ENCODE data around the gene E4F1. TPM values are rescaled to one million over a fixed set of nuclear protein-coding genes. Genes with fewer than 3 reads are reported as not detected.
A peak's percentile ranks its signal among the peaks of the same experiment; 100 is the strongest.

The E4F1 gene
- total and polyA plus RNA-seq, 2 of the 13 experiments (the other 11 are each of a cell fraction or from before 2014, with no cell fraction given) = 13.8 to 19.5 TPM

DNA sequence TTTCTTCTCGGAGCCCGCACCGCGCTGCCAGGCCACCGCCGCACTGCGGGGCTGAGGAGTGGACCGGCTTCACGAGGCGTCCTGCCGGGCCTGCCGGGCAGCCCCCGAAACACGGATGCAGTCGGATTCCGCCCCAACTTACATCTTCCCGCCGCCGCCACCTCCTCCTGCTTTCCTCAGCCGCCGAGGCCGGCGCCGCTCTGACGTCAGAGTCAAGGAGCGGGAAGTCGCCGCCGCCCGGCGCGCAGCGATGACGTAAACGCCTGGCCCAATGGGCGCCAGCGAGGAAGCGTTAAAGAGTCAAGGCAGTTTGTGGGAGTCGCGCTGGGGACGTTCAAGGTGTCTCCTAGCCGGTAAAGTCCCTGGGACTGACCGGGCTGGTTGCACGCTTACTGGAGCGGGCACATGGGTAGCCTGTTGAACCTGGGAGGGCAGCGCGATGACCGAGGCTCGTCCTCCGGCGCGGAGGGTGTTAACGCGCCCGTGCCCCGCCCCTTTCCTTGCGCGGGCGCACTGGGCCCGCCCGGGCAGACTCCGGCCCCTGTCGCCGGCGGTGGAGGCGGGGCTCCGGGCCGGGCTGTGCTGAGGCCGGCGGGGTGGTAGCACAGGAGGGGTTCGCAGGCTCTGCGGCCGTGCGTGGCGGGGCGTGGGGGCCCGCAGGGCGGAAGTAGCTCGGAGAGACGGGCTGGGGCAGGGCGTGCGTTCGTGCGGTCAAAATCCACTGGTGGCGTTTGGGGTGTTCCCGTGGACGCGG lies 44.7 kb downstream of the E4F1 start, which contains the start of gene RNPS1 (continued):
- no peak for TF ChIP-seq SOX6 (IDR thresholded peaks at IDR 0.05)
- peak; percentile 72 for TF ChIP-seq SOX6 (CRISPR knock-in tag; IDR thresholded peaks at IDR 0.05)
- TF ChIP-seq REXO4 (CRISPR knock-in tag; IDR thresholded peaks at IDR 0.05; ENCODE audit: borderline replicate concordance) = no peak
- TF ChIP-seq CHD2 (IDR thresholded peaks at IDR 0.05; ENCODE audit: low read depth, low read length) = 0 out of 2 replicates have a peak, but pooled peaks have one; percentile 16
- TF ChIP-seq ONECUT2 (CRISPR knock-in tag; IDR thresholded peaks at IDR 0.05) = 0 out of 2 replicates have a peak, but pooled peaks have one; percentile 2
- TF ChIP-seq ZNF224 (CRISPR knock-in tag; IDR thresholded peaks at IDR 0.05) = peak; percentile 90
- TF ChIP-seq, protein P1, sequence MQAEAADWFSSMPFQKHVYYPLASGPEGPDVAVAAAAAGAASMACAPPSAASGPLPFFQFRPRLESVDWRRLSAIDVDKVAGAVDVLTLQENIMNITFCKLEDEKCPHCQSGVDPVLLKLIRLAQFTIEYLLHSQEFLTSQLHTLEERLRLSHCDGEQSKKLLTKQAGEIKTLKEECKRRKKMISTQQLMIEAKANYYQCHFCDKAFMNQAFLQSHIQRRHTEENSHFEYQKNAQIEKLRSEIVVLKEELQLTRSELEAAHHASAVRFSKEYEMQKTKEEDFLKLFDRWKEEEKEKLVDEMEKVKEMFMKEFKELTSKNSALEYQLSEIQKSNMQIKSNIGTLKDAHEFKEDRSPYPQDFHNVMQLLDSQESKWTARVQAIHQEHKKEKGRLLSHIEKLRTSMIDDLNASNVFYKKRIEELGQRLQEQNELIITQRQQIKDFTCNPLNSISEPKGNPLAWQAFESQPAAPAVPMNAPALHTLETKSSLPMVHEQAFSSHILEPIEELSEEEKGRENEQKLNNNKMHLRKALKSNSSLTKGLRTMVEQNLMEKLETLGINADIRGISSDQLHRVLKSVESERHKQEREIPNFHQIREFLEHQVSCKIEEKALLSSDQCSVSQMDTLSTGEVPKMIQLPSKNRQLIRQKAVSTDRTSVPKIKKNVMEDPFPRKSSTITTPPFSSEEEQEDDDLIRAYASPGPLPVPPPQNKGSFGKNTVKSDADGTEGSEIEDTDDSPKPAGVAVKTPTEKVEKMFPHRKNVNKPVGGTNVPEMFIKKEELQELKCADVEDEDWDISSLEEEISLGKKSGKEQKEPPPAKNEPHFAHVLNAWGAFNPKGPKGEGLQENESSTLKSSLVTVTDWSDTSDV (CRISPR knock-in tag; IDR thresholded peaks at IDR 0.05) = no peak; the same call in 1 of the 2 replicates
- no peak; the same call in 1 of the 2 replicates for TF ChIP-seq FUBP1 (CRISPR knock-in tag; IDR thresholded peaks at IDR 0.05; ENCODE audit: borderline replicate concordance)
- no peak for TF ChIP-seq FOXM1 (CRISPR knock-in tag; IDR thresholded peaks at IDR 0.05)
- 0 out of 2 replicates have a peak, but pooled peaks have one; percentile 70 for TF ChIP-seq ZNF235 (CRISPR knock-in tag; IDR thresholded peaks at IDR 0.05; ENCODE audit: borderline replicate concordance)
- no peak for TF ChIP-seq ZNF83 (CRISPR knock-in tag; IDR thresholded peaks at IDR 0.05; ENCODE audit: borderline replicate concordance)
- peak; percentile 85; the same call in 1 of the 2 replicates for TF ChIP-seq NRL (CRISPR knock-in tag; IDR thresholded peaks at IDR 0.05; ENCODE audit: borderline replicate concordance)
- TF ChIP-seq, protein P2, sequence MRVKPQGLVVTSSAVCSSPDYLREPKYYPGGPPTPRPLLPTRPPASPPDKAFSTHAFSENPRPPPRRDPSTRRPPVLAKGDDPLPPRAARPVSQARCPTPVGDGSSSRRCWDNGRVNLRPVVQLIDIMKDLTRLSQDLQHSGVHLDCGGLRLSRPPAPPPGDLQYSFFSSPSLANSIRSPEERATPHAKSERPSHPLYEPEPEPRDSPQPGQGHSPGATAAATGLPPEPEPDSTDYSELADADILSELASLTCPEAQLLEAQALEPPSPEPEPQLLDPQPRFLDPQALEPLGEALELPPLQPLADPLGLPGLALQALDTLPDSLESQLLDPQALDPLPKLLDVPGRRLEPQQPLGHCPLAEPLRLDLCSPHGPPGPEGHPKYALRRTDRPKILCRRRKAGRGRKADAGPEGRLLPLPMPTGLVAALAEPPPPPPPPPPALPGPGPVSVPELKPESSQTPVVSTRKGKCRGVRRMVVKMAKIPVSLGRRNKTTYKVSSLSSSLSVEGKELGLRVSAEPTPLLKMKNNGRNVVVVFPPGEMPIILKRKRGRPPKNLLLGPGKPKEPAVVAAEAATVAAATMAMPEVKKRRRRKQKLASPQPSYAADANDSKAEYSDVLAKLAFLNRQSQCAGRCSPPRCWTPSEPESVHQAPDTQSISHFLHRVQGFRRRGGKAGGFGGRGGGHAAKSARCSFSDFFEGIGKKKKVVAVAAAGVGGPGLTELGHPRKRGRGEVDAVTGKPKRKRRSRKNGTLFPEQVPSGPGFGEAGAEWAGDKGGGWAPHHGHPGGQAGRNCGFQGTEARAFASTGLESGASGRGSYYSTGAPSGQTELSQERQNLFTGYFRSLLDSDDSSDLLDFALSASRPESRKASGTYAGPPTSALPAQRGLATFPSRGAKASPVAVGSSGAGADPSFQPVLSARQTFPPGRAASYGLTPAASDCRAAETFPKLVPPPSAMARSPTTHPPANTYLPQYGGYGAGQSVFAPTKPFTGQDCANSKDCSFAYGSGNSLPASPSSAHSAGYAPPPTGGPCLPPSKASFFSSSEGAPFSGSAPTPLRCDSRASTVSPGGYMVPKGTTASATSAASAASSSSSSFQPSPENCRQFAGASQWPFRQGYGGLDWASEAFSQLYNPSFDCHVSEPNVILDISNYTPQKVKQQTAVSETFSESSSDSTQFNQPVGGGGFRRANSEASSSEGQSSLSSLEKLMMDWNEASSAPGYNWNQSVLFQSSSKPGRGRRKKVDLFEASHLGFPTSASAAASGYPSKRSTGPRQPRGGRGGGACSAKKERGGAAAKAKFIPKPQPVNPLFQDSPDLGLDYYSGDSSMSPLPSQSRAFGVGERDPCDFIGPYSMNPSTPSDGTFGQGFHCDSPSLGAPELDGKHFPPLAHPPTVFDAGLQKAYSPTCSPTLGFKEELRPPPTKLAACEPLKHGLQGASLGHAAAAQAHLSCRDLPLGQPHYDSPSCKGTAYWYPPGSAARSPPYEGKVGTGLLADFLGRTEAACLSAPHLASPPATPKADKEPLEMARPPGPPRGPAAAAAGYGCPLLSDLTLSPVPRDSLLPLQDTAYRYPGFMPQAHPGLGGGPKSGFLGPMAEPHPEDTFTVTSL (CRISPR knock-in tag; IDR thresholded peaks at IDR 0.05; ENCODE audit: borderline replicate concordance) = no peak
- no peak for TF ChIP-seq EZH2 (conservative IDR thresholded peaks at IDR 0.05; ENCODE audit: low read depth, low read length)
- peak; percentile 56 for TF ChIP-seq JUND (CRISPR knock-in tag; IDR thresholded peaks at IDR 0.05)
- peak; percentile 74; the same call in 1 of the 2 replicates for TF ChIP-seq ZNF678 (CRISPR knock-in tag; IDR thresholded peaks at IDR 0.05)
